Measurements from ENCODE around the gene GDF2. TPM values are rescaled to one million over a fixed set of nuclear protein-coding genes. Genes with fewer than 3 reads are reported as not detected.

Gene GDF2
- polyA plus RNA-seq, 1 donor from 2014 or later: not detected

DNA sequence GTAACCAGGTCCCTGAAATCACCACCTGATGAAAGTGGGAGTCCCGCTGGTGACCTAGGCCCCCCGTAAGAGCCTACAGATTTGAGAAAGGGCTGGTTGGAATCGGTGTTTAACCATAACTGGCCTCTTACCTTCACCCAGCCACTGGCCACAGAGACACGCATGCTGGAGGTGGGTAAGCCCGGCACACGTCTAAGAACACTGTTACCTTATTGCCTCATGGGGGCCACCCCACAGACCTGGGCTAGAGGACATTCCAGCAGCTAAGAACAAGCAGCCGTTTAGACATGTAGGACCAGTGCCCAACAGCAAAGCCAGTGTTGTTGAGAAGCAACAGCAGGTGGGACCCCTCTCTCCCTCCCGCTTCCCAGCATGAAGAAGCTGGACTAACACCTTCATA, 2.5 kb upstream of the GDF2 start:
- Histone ChIP-seq H3F3A (ENCODE audit: insufficient read depth, low read length, poor library complexity, severe bottlenecking) (no peaks in the 10 kb centered on the region), H4K20me1 (ENCODE audit: insufficient read depth) (no peaks in the 10 kb centered on the region), H3K4me3 (ENCODE audit: low read length) (no peak overlapping the region), H3K79me2 (replicated peaks; ENCODE audit: insufficient read depth, low read length) (no peaks in the 10 kb centered on the region), H3K27ac (ENCODE audit: low read length) (no peak overlapping the region), H3K36me3 (ENCODE audit: insufficient read depth, low read length) (no peaks in the 10 kb centered on the region), H3K9me3 (ENCODE audit: low read length) (no peaks in the 10 kb centered on the region), H3K4me2 (ENCODE audit: low read length) (no peak overlapping the region), H3K9ac (ENCODE audit: low read length) (no peak overlapping the region), H3K9me2 (ENCODE audit: insufficient read depth, low read length) (no peaks in the 10 kb centered on the region), H2AFZ (ENCODE audit: low read depth, low read length) (no peak overlapping the region), H3K27me3 (ENCODE audit: insufficient read depth, low read depth, low read length) (no peaks in the 10 kb centered on the region)
- TF ChIP-seq POLR2AphosphoS5 (IDR thresholded peaks at IDR 0.05) (no peak), TAF1 (IDR thresholded peaks at IDR 0.05; ENCODE audit: low read depth) (no peak), MXI1 (conservative IDR thresholded peaks at IDR 0.05; ENCODE audit: poor library complexity, severe bottlenecking) (no peak), EZH2 (IDR thresholded peaks at IDR 0.05; ENCODE audit: borderline replicate concordance, insufficient read depth, low read length, poor library complexity, severe bottlenecking) (no peak), EP300 (conservative IDR thresholded peaks at IDR 0.05; ENCODE audit: poor library complexity, severe bottlenecking) (no peak), SMC3 (conservative IDR thresholded peaks at IDR 0.05; ENCODE audit: poor library complexity) (no peak), RAD21 (conservative IDR thresholded peaks at IDR 0.05) (no peak)
- TF ChIP-seq, protein P1, sequence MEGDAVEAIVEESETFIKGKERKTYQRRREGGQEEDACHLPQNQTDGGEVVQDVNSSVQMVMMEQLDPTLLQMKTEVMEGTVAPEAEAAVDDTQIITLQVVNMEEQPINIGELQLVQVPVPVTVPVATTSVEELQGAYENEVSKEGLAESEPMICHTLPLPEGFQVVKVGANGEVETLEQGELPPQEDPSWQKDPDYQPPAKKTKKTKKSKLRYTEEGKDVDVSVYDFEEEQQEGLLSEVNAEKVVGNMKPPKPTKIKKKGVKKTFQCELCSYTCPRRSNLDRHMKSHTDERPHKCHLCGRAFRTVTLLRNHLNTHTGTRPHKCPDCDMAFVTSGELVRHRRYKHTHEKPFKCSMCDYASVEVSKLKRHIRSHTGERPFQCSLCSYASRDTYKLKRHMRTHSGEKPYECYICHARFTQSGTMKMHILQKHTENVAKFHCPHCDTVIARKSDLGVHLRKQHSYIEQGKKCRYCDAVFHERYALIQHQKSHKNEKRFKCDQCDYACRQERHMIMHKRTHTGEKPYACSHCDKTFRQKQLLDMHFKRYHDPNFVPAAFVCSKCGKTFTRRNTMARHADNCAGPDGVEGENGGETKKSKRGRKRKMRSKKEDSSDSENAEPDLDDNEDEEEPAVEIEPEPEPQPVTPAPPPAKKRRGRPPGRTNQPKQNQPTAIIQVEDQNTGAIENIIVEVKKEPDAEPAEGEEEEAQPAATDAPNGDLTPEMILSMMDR (IDR thresholded peaks at IDR 0.05; ENCODE audit: poor library complexity, severe bottlenecking): no peak
- TF ChIP-seq, protein P2, sequence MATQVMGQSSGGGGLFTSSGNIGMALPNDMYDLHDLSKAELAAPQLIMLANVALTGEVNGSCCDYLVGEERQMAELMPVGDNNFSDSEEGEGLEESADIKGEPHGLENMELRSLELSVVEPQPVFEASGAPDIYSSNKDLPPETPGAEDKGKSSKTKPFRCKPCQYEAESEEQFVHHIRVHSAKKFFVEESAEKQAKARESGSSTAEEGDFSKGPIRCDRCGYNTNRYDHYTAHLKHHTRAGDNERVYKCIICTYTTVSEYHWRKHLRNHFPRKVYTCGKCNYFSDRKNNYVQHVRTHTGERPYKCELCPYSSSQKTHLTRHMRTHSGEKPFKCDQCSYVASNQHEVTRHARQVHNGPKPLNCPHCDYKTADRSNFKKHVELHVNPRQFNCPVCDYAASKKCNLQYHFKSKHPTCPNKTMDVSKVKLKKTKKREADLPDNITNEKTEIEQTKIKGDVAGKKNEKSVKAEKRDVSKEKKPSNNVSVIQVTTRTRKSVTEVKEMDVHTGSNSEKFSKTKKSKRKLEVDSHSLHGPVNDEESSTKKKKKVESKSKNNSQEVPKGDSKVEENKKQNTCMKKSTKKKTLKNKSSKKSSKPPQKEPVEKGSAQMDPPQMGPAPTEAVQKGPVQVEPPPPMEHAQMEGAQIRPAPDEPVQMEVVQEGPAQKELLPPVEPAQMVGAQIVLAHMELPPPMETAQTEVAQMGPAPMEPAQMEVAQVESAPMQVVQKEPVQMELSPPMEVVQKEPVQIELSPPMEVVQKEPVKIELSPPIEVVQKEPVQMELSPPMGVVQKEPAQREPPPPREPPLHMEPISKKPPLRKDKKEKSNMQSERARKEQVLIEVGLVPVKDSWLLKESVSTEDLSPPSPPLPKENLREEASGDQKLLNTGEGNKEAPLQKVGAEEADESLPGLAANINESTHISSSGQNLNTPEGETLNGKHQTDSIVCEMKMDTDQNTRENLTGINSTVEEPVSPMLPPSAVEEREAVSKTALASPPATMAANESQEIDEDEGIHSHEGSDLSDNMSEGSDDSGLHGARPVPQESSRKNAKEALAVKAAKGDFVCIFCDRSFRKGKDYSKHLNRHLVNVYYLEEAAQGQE (IDR thresholded peaks at IDR 0.05; ENCODE audit: borderline replicate concordance): no peak

DNA sequence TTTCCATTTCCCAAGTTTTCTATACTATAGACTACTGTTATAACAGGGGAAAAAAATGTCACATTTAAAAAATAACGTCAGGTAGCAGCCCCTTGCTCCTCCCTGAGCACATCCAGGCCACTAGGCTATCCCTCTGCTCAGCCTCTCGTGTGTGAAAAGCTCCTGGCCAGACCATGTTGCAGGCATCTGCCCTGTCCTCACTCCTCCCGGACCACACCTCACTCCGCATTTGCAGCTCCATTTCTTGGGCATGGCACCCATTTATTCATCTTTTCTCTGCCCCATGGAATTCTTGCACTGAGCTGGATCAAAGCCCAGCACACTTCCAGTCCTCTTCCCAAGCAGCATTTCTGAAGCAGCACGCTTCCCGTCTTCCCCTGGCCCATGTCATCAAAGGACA, 1.4 kb upstream of the GDF2 start:
- H3K4me2 ChIP-seq (ENCODE audit: low read length): no peak overlapping the region
- no peaks in the 10 kb centered on the region for H3K9me2 ChIP-seq (ENCODE audit: insufficient read depth, low read length)
- H3K27me3 ChIP-seq (ENCODE audit: insufficient read depth, low read depth, low read length): no peaks in the 10 kb centered on the region
- TF ChIP-seq, protein P1 (IDR thresholded peaks at IDR 0.05; ENCODE audit: poor library complexity, severe bottlenecking): no peak
- TF ChIP-seq EZH2 (IDR thresholded peaks at IDR 0.05; ENCODE audit: borderline replicate concordance, insufficient read depth, low read length, poor library complexity, severe bottlenecking): no peak
- TF ChIP-seq TAF1 (IDR thresholded peaks at IDR 0.05; ENCODE audit: low read depth): no peak
- TF ChIP-seq POLR2AphosphoS5 (IDR thresholded peaks at IDR 0.05): no peak
- no peak for TF ChIP-seq RAD21 (conservative IDR thresholded peaks at IDR 0.05)
- no peak for TF ChIP-seq EP300 (conservative IDR thresholded peaks at IDR 0.05; ENCODE audit: poor library complexity, severe bottlenecking)
- TF ChIP-seq, protein P2 (IDR thresholded peaks at IDR 0.05; ENCODE audit: borderline replicate concordance): no peak
- no peak for TF ChIP-seq SMC3 (conservative IDR thresholded peaks at IDR 0.05; ENCODE audit: poor library complexity)
- no peak for TF ChIP-seq MXI1 (conservative IDR thresholded peaks at IDR 0.05; ENCODE audit: poor library complexity, severe bottlenecking)
- H3K36me3 ChIP-seq (ENCODE audit: insufficient read depth, low read length): no peaks in the 10 kb centered on the region
- no peaks in the 10 kb centered on the region for H3F3A ChIP-seq (ENCODE audit: insufficient read depth, low read length, poor library complexity, severe bottlenecking)
- H3K9me3 ChIP-seq (ENCODE audit: low read length): no peaks in the 10 kb centered on the region
- H3K27ac ChIP-seq (ENCODE audit: low read length): no peak overlapping the region
- H3K4me3 ChIP-seq (ENCODE audit: low read length): no peak overlapping the region
- H3K79me2 ChIP-seq (replicated peaks; ENCODE audit: insufficient read depth, low read length): no peaks in the 10 kb centered on the region
- H2AFZ ChIP-seq (ENCODE audit: low read depth, low read length): no peak overlapping the region
- H3K9ac ChIP-seq (ENCODE audit: low read length): no peak overlapping the region
- H4K20me1 ChIP-seq (ENCODE audit: insufficient read depth): no peaks in the 10 kb centered on the region

Data from neural cell (in vitro differentiated cells).